HG02885 (cell line): Measurements from ENCODE around the gene MDC1.

ENCODE experiments used
- ATAC-seq: cut with Tn5 transposase; IDR thresholded peaks from one replicate; pipeline ENCODE4 v1.9.1; 2021; ENCODE audit warnings: mild to moderate bottlenecking; ENCODE audit not compliant: unreplicated experiment, poor library complexity

Gene MDC1

DNA sequence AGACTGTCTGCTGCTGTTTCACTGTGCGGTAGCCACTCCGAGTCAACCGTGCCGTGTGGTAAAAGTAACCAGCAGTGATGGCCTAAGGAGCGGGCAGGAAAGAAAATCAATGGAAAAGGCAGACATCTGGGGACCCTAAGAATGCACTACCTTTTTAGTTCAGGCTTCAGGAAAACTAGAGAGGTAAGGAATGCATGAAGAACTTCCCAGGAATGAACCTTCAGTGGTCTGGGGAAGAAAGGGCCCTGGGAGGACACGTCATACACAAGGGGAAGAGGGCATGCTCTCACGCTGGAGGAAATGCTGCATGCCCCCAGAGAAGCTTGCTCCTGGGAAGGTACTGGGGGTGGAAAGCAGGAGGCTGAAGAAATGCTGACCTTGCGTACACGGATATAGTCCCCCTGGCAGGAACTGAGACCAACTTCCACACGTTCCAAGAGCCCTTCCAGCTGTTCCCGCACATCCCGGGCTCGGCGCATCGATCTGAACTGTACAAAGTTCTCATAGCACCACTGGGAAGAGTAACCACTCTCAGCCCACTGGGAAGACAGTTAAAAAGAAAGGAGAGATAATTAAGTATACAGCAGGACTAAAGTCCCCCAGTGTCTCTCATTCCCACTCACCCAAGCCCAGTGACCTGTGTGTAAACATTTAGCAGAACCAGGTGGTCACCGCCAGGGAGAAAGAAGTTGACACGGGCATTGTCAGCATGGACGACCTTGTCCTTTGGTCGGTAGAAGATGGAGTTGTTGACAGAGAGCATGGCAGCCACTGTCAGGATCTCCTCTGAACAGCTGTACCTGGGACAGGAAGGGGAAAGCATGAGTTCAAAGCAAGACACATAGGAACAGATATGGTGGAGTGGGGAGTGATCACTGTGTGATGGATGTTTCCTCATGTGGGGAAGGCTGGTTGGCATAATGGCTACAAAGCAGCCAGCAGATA lies 62.0 kb downstream of the MDC1 start:
- no peak for ATAC-seq

DNA sequence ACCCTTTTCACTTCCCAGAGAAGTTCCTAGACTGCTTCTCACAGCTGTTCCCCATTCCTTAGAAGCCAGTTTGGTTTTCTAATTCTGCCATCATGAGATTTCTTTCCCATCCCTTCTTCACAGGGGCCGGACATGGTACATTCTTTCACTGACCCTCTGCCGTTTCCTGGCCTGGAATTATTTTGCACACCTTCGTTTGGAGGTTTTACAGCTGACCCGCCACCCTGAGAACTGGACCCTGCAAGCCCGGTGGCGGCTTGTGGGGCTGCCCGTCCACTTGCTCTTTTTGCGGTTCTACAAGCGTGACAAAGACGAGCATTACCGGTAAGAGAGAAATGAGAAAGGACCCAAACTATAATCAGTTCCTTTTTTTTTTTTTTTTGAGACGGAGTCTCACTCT lies 65.9 kb downstream of the MDC1 start:
- no peak for ATAC-seq
